PFSK-1 (cell line): ENCODE data around the gene NYAP2.
A peak's percentile ranks its signal among the peaks of the same experiment; 100 is the strongest.

Source experiments
- FOXP2 ChIP-seq: optimal IDR thresholded peaks from 2 replicates; pipeline ENCODE3; 2011; ENCODE audit warnings: borderline replicate concordance, control low read depth, inconsistent platforms; ENCODE audit not compliant: insufficient read depth; ENCODE audit errors: extremely low read length, extremely low read depth
- POLR2AphosphoS5 ChIP-seq: IDR thresholded peaks from 2 replicates; pipeline ENCODE4 v1.6.1; 2012; ENCODE audit warnings: low read depth, mild to moderate bottlenecking, control low read depth, low read length, moderate library complexity
- REST ChIP-seq, 2 experiments: IDR thresholded peaks; 2 replicates each; pipeline versions ENCODE4 v1.6.1 to v1.8.0; 2011 to 2012; ENCODE audit warnings: low read depth in 2 of 2, low read length in 2 of 2, control low read depth in 1 of 2, inconsistent platforms in 1 of 2, mild to moderate bottlenecking in 1 of 2, moderate library complexity in 1 of 2; ENCODE audit not compliant: insufficient read depth in 1 of 2
- SIN3A ChIP-seq: IDR thresholded peaks from 2 replicates; pipeline ENCODE4 v1.6.1; 2012; ENCODE audit warnings: mild to moderate bottlenecking, low read length, moderate library complexity, borderline replicate concordance; ENCODE audit not compliant: insufficient read depth
- TAF1 ChIP-seq: IDR thresholded peaks from 2 replicates; pipeline ENCODE4 v1.6.1; 2012; ENCODE audit warnings: low read length, control low read depth, borderline replicate concordance; ENCODE audit not compliant: insufficient read depth

The NYAP2 gene

GRCh38 chr2:225398372-225398771, 1.1 kb upstream of the NYAP2 start:
- TF ChIP-seq POLR2AphosphoS5: no peak
- no peak for TF ChIP-seq FOXP2
- no peak for TF ChIP-seq REST (IDR thresholded peaks at IDR 0.05; ENCODE audit: insufficient read depth in 1 of 2, low read depth in 2 of 2, low read length in 2 of 2)
- TF ChIP-seq SIN3A: no peak
- TF ChIP-seq TAF1: no peak

DNA sequence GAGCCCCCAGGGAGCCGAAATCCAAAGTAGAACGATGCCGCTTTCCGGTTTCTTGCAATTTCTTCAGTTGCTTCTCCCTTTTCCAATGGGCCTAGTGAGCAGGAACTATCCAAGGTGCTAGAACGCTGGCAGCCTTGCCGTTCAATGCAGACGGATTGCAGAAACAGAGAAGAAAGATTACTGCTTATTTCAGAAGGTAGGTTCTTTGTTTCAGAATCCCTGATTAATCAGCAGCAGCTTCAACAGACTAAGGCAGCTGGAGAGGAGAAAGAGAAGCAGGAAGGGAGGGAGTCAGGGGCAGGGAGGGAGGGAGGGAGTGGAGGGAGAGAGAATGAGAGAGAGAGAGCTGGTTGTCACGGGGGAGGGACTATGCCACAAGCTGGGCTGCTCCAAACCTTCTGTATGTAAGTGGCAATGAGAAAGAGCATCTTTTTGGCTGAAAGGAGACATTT, 576 bp downstream of the NYAP2 start:
- TF ChIP-seq SIN3A (no peak), REST (IDR thresholded peaks at IDR 0.05; ENCODE audit: insufficient read depth in 1 of 2, low read depth in 2 of 2, low read length in 2 of 2) (peak; percentile 83 to 95)

DNA sequence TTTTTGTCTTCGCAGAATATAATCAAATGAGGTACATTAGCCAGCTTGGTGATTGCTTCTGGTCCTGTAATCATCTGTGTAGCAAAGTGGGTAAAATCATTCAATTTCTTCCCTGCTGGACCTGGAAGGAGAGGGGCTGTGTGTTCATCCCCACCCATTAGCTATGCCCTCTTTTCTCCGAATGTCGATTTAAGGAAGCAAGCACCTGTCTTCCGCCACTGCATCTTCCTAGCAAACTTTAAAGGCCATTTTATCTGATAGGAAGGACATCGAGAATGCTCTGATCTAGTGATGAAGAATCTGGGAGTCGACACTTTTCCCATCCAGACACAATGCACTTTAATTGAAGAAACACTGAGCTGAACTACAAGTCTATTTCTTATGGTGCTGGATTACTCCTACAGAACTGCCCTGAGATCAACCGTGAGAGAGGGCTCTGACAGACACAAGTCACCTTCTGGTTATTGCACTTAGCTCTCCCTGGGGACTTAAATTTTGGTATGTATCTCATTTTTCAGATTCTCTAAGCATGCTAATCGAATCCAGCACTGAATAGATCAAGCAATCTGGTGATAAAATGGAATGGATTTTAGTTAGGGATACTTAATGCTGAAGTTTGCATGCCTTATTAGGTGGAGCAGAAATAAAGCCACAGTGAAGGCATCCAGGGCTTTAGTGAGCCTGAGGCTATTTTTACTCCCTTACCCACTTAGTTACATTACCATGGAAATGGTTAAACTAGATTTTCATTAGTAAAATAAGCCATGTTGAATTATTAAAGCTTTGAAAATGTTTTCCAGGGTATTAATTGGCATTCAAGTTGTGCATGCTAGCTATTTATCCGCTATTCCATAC, 1.3 kb downstream of the NYAP2 start:
- TF ChIP-seq TAF1: no peak
- no peak for TF ChIP-seq REST (IDR thresholded peaks at IDR 0.05; ENCODE audit: insufficient read depth in 1 of 2, low read depth in 2 of 2, low read length in 2 of 2)
- TF ChIP-seq SIN3A: no peak
- no peak for TF ChIP-seq POLR2AphosphoS5
- no peak for TF ChIP-seq FOXP2

GRCh38 chr2:225402210-225402776, 2.8 kb downstream of the NYAP2 start:
- TF ChIP-seq FOXP2 (no peak), POLR2AphosphoS5 (no peak), REST (IDR thresholded peaks at IDR 0.05; ENCODE audit: insufficient read depth in 1 of 2, low read depth in 2 of 2, low read length in 2 of 2) (no peak), SIN3A (no peak), TAF1 (no peak)
